Measurements from ENCODE around the gene RBP7.

Gene RBP7

GRCh38 chr1:10031461-10031860 lies 34.4 kb downstream of the RBP7 start:
- TF ChIP-seq EZH2 (optimal IDR thresholded peaks at IDR 0.05; ENCODE audit: low read depth, low read length), result no peak
- Histone ChIP-seq H2AFZ (ENCODE audit: low read length) (no peak overlapping the region), H3K27me3 (replicated peaks; ENCODE audit: insufficient read depth, low read length) (no peaks in the 10 kb centered on the region), H3K4me3 (ENCODE audit: low read length) (no peak overlapping the region), H3K36me3 (replicated peaks; ENCODE audit: insufficient read depth, low read length) (no peaks in the 10 kb centered on the region; the same call in 1 of the 2 replicates), H3K27ac (ENCODE audit: low read length) (no peak overlapping the region), H3K9ac (ENCODE audit: low read length) (no peak overlapping the region), H3K4me2 (ENCODE audit: low read depth, low read length) (no peak overlapping the region), H3K79me2 (ENCODE audit: low read length) (peaks cover 35% of the 10 kb centered on the region), H3K4me1 (ENCODE audit: low read length) (0 out of 2 replicates have a peak, but pooled peaks cover 9% of the 10 kb centered on the region), H4K20me1 (ENCODE audit: insufficient read depth, low read length) (no peaks in the 10 kb centered on the region), H3K9me3 (replicated peaks; ENCODE audit: insufficient read depth, low read length) (no peaks in the 10 kb centered on the region), H3K9me2 (replicated peaks; ENCODE audit: insufficient read depth, low read length) (no peaks in the 10 kb centered on the region), H3F3A (ENCODE audit: insufficient read depth, low read length) (peaks cover 14% of the 10 kb centered on the region; the same call in 1 of the 2 replicates)
- DNase-seq, result no peak

- Histone ChIP-seq H3K9ac (ENCODE audit: low read length) (peak within 1 kb of the TSS; percentile 90), H3K4me3 (ENCODE audit: low read length) (peak within 1 kb of the TSS; percentile 92), H3K9me3 (replicated peaks; ENCODE audit: insufficient read depth, low read length) (no peaks in the 10 kb centered on the region), H3K36me3 (replicated peaks; ENCODE audit: insufficient read depth, low read length) (no peaks in the 10 kb centered on the region; the same call in 1 of the 2 replicates), H3K27me3 (replicated peaks; ENCODE audit: insufficient read depth, low read length) (no peaks in the 10 kb centered on the region), H3K79me2 (ENCODE audit: low read length) (peaks cover 49% of the 10 kb centered on the region), H3K4me1 (ENCODE audit: low read length) (0 out of 2 replicates have a peak, but pooled peaks cover 9% of the 10 kb centered on the region), H3K9me2 (replicated peaks; ENCODE audit: insufficient read depth, low read length) (no peaks in the 10 kb centered on the region), H4K20me1 (ENCODE audit: insufficient read depth, low read length) (no peaks in the 10 kb centered on the region), H3K4me2 (ENCODE audit: low read depth, low read length) (peak within 1 kb of the TSS; percentile 90), H3K27ac (ENCODE audit: low read length) (peak within 1 kb of the TSS; percentile 81), H3F3A (ENCODE audit: insufficient read depth, low read length) (peaks cover 14% of the 10 kb centered on the region; the same call in 1 of the 2 replicates), H2AFZ (ENCODE audit: low read length) (peak within 1 kb of the TSS; percentile 99)
- DNase-seq, result peak; percentile 97
- TF ChIP-seq CTCF (IDR thresholded peaks at IDR 0.05; ENCODE audit: low read length), result peak; percentile 82
- no peak for TF ChIP-seq EZH2phosphoT487 (IDR thresholded peaks at IDR 0.05; ENCODE audit: low read length)
- no peak for TF ChIP-seq EZH2 (optimal IDR thresholded peaks at IDR 0.05; ENCODE audit: low read depth, low read length)
Measured at GRCh38 chr1:10032590-10033358, 35.7 kb downstream of the RBP7 start, which contains the start of gene UBE4B. Gene UBE4B (plus strand): TSS chr1:10032958. CDS start chr1:10033671, 713 bp downstream.

- Histone ChIP-seq H3K4me3 (ENCODE audit: low read length) (peak overlapping the region; percentile 92), H3K4me1 (ENCODE audit: low read length) (0 out of 2 replicates have a peak, but pooled peaks cover 9% of the 10 kb centered on the region), H3K27me3 (replicated peaks; ENCODE audit: insufficient read depth, low read length) (no peaks in the 10 kb centered on the region), H3K9ac (ENCODE audit: low read length) (peak overlapping the region; percentile 90), H3K9me3 (replicated peaks; ENCODE audit: insufficient read depth, low read length) (no peaks in the 10 kb centered on the region), H3K79me2 (ENCODE audit: low read length) (peaks cover 55% of the 10 kb centered on the region), H3K36me3 (replicated peaks; ENCODE audit: insufficient read depth, low read length) (no peaks in the 10 kb centered on the region; the same call in 1 of the 2 replicates), H3K4me2 (ENCODE audit: low read depth, low read length) (peak overlapping the region; percentile 80), H3K9me2 (replicated peaks; ENCODE audit: insufficient read depth, low read length) (no peaks in the 10 kb centered on the region), H2AFZ (ENCODE audit: low read length) (peak overlapping the region; percentile 66), H4K20me1 (ENCODE audit: insufficient read depth, low read length) (no peaks in the 10 kb centered on the region), H3K27ac (ENCODE audit: low read length) (peak overlapping the region; percentile 81), H3F3A (ENCODE audit: insufficient read depth, low read length) (peaks cover 14% of the 10 kb centered on the region; the same call in 1 of the 2 replicates)
- DNase-seq, result peak; percentile 53
- TF ChIP-seq EZH2 (optimal IDR thresholded peaks at IDR 0.05; ENCODE audit: low read depth, low read length) (no peak), EZH2phosphoT487 (IDR thresholded peaks at IDR 0.05; ENCODE audit: low read length) (no peak), CTCF (IDR thresholded peaks at IDR 0.05; ENCODE audit: low read length) (no peak)
Measured at GRCh38 chr1:10033359-10033845, 36.4 kb downstream of the RBP7 start.
